ENCODE measurements around the gene GPRIN1. TPM values are rescaled to one million over a fixed set of nuclear protein-coding genes. Genes with fewer than 3 reads are reported as not detected.

Gene GPRIN1
- total RNA-seq, 1 experiment from 2014 or later = 8.5 TPM

DNA sequence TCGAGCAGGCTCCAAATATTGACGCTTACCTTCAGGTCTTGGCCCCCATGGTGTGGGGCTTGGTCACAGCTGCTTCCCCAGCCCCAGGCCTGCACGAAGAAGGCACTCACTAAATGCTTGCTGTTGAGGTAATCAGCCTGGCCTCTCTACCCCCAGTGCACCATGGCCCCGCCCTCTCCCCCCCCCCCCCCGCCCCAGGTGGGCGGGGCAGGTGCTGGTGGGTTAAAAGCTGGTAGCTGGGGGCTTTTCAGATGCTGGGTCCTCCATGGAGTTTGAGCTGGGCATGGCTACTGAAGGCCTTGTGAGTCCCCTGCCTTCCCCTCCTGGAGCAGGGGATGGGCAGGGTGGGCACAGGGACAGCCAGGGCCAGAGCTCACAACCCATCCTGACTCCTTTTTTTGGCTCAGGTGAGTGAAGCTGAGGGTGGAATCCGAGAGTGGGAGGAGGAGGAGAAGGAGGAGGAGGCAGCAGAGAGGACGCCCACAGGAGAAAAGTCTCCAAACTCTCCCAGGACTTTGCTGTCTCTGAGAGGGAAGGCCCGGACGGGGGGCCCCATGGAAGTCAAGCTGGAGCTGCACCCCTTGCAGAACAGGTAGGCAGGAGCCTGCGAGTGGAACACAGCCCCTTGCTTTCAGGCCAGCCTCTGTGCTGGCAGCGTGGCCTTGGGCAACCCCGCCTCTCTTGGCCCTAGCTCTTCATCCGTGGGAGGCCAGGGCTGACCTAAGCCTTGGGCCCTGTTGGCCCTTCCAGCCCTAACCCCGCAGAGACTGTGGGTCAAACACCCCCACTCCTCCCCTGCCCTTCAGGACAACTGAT lies 32.9 kb upstream of the GPRIN1 start:
- H3K9me3 Mint-ChIP-seq = no peaks in the 10 kb centered on the region
- TF ChIP-seq TCF7 (CRISPR knock-in tag; IDR thresholded peaks at IDR 0.05; ENCODE audit: low read depth) = no peak
- TF ChIP-seq SP1 (CRISPR knock-in tag; conservative IDR thresholded peaks at IDR 0.05) = no peak
- no peak for TF ChIP-seq CBFB (CRISPR knock-in tag; IDR thresholded peaks at IDR 0.05; ENCODE audit: low read depth)
- TF ChIP-seq, protein P1, sequence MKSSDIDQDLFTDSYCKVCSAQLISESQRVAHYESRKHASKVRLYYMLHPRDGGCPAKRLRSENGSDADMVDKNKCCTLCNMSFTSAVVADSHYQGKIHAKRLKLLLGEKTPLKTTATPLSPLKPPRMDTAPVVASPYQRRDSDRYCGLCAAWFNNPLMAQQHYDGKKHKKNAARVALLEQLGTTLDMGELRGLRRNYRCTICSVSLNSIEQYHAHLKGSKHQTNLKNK (CRISPR knock-in tag; IDR thresholded peaks at IDR 0.05) = no peak
- TF ChIP-seq, protein P2, sequence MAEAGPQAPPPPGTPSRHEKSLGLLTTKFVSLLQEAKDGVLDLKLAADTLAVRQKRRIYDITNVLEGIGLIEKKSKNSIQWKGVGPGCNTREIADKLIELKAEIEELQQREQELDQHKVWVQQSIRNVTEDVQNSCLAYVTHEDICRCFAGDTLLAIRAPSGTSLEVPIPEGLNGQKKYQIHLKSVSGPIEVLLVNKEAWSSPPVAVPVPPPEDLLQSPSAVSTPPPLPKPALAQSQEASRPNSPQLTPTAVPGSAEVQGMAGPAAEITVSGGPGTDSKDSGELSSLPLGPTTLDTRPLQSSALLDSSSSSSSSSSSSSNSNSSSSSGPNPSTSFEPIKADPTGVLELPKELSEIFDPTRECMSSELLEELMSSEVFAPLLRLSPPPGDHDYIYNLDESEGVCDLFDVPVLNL (CRISPR knock-in tag; IDR thresholded peaks at IDR 0.05; ENCODE audit: borderline replicate concordance, low read depth) = no peak
- no peak for TF ChIP-seq IRF2 (CRISPR knock-in tag; IDR thresholded peaks at IDR 0.05; ENCODE audit: borderline replicate concordance, low read depth)
- TF ChIP-seq ATF6 (CRISPR knock-in tag; IDR thresholded peaks at IDR 0.05) = no peak
- no peak for TF ChIP-seq ZSCAN18 (CRISPR knock-in tag; IDR thresholded peaks at IDR 0.05)
- no peak for TF ChIP-seq TEAD1 (CRISPR knock-in tag; IDR thresholded peaks at IDR 0.05)
- no peaks in the 10 kb centered on the region for H3K36me3 Mint-ChIP-seq
- H3K27me3 Mint-ChIP-seq (ENCODE audit: low read depth) = peaks cover 1% of the 10 kb centered on the region; the same call in 1 of the 2 replicates
- H3K4me3 Mint-ChIP-seq = no peak overlapping the region
- no peak for ATAC-seq
- ChIA-PET CTCF (interaction anchor here (0.6 to 1.7 kb wide), 5 partner anchors 12 to 195 kb away, joined by 3 to 10 read pairs (median 4); partner anchors contain the start of genes EIF4E1B and SNCB), POLR2A (no interaction called here)
- H3K27ac Mint-ChIP-seq = no peak overlapping the region
- H3K4me1 Mint-ChIP-seq = peaks cover 24% of the 10 kb centered on the region
- DNase-seq (ENCODE audit: low spot score) = no peak

GRCh38 chr5:176640616-176641015 lies 30.7 kb upstream of the GPRIN1 start:
- H3K27me3 Mint-ChIP-seq (ENCODE audit: low read depth) = peaks cover 12% of the 10 kb centered on the region
- no peaks in the 10 kb centered on the region for H3K9me3 Mint-ChIP-seq
- ATAC-seq (no peak), DNase-seq (ENCODE audit: low spot score) (no peak)
- H3K4me1 Mint-ChIP-seq = peaks cover 30% of the 10 kb centered on the region
- no peaks in the 10 kb centered on the region for H3K36me3 Mint-ChIP-seq
- H3K27ac Mint-ChIP-seq = no peak overlapping the region
- ChIA-PET POLR2A (no interaction called here), CTCF (interaction anchor here (0.5 to 1.6 kb wide), 2 partner anchors 10 to 20 kb away, joined by 3 to 4 read pairs; partner anchors contain the start of genes EIF4E1B and SNCB)
- no peak overlapping the region for H3K4me3 Mint-ChIP-seq
- TF ChIP-seq, protein P3, sequence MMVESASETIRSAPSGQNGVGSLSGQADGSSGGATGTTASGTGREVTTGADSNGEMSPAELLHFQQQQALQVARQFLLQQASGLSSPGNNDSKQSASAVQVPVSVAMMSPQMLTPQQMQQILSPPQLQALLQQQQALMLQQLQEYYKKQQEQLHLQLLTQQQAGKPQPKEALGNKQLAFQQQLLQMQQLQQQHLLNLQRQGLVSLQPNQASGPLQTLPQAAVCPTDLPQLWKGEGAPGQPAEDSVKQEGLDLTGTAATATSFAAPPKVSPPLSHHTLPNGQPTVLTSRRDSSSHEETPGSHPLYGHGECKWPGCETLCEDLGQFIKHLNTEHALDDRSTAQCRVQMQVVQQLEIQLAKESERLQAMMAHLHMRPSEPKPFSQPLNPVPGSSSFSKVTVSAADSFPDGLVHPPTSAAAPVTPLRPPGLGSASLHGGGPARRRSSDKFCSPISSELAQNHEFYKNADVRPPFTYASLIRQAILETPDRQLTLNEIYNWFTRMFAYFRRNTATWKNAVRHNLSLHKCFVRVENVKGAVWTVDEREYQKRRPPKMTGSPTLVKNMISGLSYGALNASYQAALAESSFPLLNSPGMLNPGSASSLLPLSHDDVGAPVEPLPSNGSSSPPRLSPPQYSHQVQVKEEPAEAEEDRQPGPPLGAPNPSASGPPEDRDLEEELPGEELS (CRISPR knock-in tag; IDR thresholded peaks at IDR 0.05) = no peak
- no peak for TF ChIP-seq OVOL2 (CRISPR knock-in tag; IDR thresholded peaks at IDR 0.05; ENCODE audit: borderline replicate concordance)
- no peak for TF ChIP-seq ZNF396 (CRISPR knock-in tag; IDR thresholded peaks at IDR 0.05; ENCODE audit: borderline replicate concordance)
- no peak for TF ChIP-seq CTCF (IDR thresholded peaks at IDR 0.05)
- TF ChIP-seq, protein P4, sequence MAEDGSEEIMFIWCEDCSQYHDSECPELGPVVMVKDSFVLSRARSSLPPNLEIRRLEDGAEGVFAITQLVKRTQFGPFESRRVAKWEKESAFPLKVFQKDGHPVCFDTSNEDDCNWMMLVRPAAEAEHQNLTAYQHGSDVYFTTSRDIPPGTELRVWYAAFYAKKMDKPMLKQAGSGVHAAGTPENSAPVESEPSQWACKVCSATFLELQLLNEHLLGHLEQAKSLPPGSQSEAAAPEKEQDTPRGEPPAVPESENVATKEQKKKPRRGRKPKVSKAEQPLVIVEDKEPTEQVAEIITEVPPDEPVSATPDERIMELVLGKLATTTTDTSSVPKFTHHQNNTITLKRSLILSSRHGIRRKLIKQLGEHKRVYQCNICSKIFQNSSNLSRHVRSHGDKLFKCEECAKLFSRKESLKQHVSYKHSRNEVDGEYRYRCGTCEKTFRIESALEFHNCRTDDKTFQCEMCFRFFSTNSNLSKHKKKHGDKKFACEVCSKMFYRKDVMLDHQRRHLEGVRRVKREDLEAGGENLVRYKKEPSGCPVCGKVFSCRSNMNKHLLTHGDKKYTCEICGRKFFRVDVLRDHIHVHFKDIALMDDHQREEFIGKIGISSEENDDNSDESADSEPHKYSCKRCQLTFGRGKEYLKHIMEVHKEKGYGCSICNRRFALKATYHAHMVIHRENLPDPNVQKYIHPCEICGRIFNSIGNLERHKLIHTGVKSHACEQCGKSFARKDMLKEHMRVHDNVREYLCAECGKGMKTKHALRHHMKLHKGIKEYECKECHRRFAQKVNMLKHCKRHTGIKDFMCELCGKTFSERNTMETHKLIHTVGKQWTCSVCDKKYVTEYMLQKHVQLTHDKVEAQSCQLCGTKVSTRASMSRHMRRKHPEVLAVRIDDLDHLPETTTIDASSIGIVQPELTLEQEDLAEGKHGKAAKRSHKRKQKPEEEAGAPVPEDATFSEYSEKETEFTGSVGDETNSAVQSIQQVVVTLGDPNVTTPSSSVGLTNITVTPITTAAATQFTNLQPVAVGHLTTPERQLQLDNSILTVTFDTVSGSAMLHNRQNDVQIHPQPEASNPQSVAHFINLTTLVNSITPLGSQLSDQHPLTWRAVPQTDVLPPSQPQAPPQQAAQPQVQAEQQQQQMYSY (CRISPR knock-in tag; IDR thresholded peaks at IDR 0.05) = no peak
- no peak for TF ChIP-seq GRHL2 (CRISPR knock-in tag; IDR thresholded peaks at IDR 0.05; ENCODE audit: insufficient replicate concordance, severe bottlenecking)
- no peak for TF ChIP-seq TEAD1 (CRISPR knock-in tag; IDR thresholded peaks at IDR 0.05)
- TF ChIP-seq ZNF138 (CRISPR knock-in tag; conservative IDR thresholded peaks at IDR 0.05) = no peak
- no peak for TF ChIP-seq RORB (CRISPR knock-in tag; IDR thresholded peaks at IDR 0.05)
- TF ChIP-seq ATF3 (CRISPR knock-in tag; conservative IDR thresholded peaks at IDR 0.05) = no peak
- TF ChIP-seq CBFB (CRISPR knock-in tag; IDR thresholded peaks at IDR 0.05; ENCODE audit: low read depth) = no peak
- no peak for TF ChIP-seq ESRRA (CRISPR knock-in tag; IDR thresholded peaks at IDR 0.05; ENCODE audit: borderline replicate concordance)
- TF ChIP-seq CREB1 (CRISPR knock-in tag; IDR thresholded peaks at IDR 0.05) = no peak

Data from WTC11 (cell line).